Lung (tissue), 12 donors: ENCODE data around the gene OPN4. TPM values are rescaled to one million over a fixed set of nuclear protein-coding genes. Genes with fewer than 3 reads are reported as not detected.
A peak's percentile ranks its signal among the peaks of the same experiment; 100 is the strongest.

Source experiments
- ATAC-seq: fragments of 200-7000 bp; cut with Tn5 transposase; one replicate; pipeline ENCODE4 v1.9.1; 2020; ENCODE audit warnings: moderate number of reproducible peaks; ENCODE audit not compliant: insufficient read depth, low FRiP score
- DNase-seq, 3 donors: peaks; one replicate each; pipeline ENCODE4 v3.0.0-alpha.2; 2013 to 2017
- H3K27ac ChIP-seq, 2 donors: one replicate each; pipeline ENCODE4 v1.5.1; 2013; ENCODE audit warnings: mild to moderate bottlenecking in 2 of 2, moderate library complexity in 2 of 2, control low read depth in 1 of 2, inconsistent platforms in 1 of 2, low read depth in 1 of 2, low read length in 1 of 2
- H3K27me3 ChIP-seq, 3 donors: one replicate each; pipeline ENCODE4 v1.5.1; 2013; ENCODE audit warnings: low read length in 2 of 3; ENCODE audit not compliant: control insufficient read depth in 3 of 3, insufficient read depth in 3 of 3
- H3K36me3 ChIP-seq, 4 donors: one replicate each; pipeline ENCODE4 v1.5.1; 2013; ENCODE audit warnings: low read length in 4 of 4, mild to moderate bottlenecking in 1 of 4, moderate library complexity in 1 of 4; ENCODE audit not compliant: control insufficient read depth in 4 of 4, insufficient read depth in 4 of 4
- H3K4me1 ChIP-seq, 5 donors: one replicate each; pipeline ENCODE4 v1.5.1; 2013; ENCODE audit warnings: low read length in 5 of 5, mild to moderate bottlenecking in 2 of 5, moderate library complexity in 1 of 5; ENCODE audit not compliant: control insufficient read depth in 5 of 5, insufficient read depth in 5 of 5
- H3K4me3 ChIP-seq: one replicate; pipeline ENCODE4 v1.5.1; 2013; ENCODE audit warnings: mild to moderate bottlenecking, control low read depth, moderate library complexity
- H3K9ac ChIP-seq, 2 donors: one replicate each; pipeline ENCODE4 v1.5.1; 2013; ENCODE audit warnings: low read length in 2 of 2, control low read depth in 1 of 2; ENCODE audit not compliant: insufficient read depth in 1 of 2
- H3K9me3 ChIP-seq, 4 donors: one replicate each; pipeline ENCODE4 v1.5.1; 2013; ENCODE audit warnings: low read length in 3 of 4, mild to moderate bottlenecking in 1 of 4, moderate library complexity in 1 of 4; ENCODE audit not compliant: control insufficient read depth in 4 of 4, insufficient read depth in 3 of 4
- CTCF ChIP-seq: IDR thresholded peaks from 2 replicates; pipeline ENCODE4 v1.5.1; 2012; ENCODE audit warnings: mild to moderate bottlenecking; ENCODE audit errors: control extremely low read depth, extremely low read depth
- WGBS, 2 donors: extraction: QIAGEN DNeasy Blood & Tissue Kit; methylation state at CpG; one replicate each; pipeline ENCODE4 v1.1.7; 2013; 5-methylcytosine and 5-hydroxymethylcytosine counted together
- polyA plus RNA-seq, 2 donors: library from polyadenylated mRNA; stranded (reverse); fragments of 200-250 nt; gene quantifications; one replicate each; pipeline ENCODE4 v1.2.1, GENCODE V29; 2013
- total RNA-seq, 2 donors: library from RNA; depleted of rRNA in 1 of 2; stranded (reverse); fragments of >200 nt in 1 of 2; gene quantifications; one replicate each; pipeline ENCODE4 v1.2.1, GENCODE V29; 2014 to 2021
- donor health status: control.
- donor health status: control.
- donor health status: Bipolar disorder and iron deficiency.
- donor health status: healthy.
- donor health status: DM: yes; HTN: yes; CAD: no.

The OPN4 gene
- total and polyA plus RNA-seq, 4 donors: 0.12 TPM; not detected in 3

- Histone ChIP-seq H3K27ac (peak overlapping the region; percentile 93 to 95), H3K9me3 (no peaks in the 10 kb centered on the region), H3K4me1 (peaks cover 0 to 15% (median 4%) of the 10 kb centered on the region in 5 donors), H3K36me3 (no peaks in the 10 kb centered on the region), H3K27me3 (no peaks in the 10 kb centered on the region), H3K9ac (peak overlapping the region; percentile 53 to 74), H3K4me3 (no peak overlapping the region)
- ATAC-seq (no peak), DNase-seq (no peak)
- no peak for TF ChIP-seq CTCF
- WGBS, 2 donors: 55% methylated on average over 9 of the region's 9 CpGs
Observed at GRCh38 chr10:86712317-86712707, 58.0 kb downstream of the OPN4 start.

GRCh38 chr10:86715156-86715795, 60.9 kb downstream of the OPN4 start:
- peaks cover 0 to 15% (median 4%) of the 10 kb centered on the region in 5 donors for H3K4me1 ChIP-seq
- 68 to 75% methylated on average over 6 of the region's 6 CpGs for WGBS, 2 donors
- H3K27ac ChIP-seq: no peak overlapping the region
- ATAC-seq: no peak
- no peak overlapping the region for H3K9ac ChIP-seq
- no peaks in the 10 kb centered on the region for H3K9me3 ChIP-seq
- TF ChIP-seq CTCF: no peak
- DNase-seq: no peak
- H3K27me3 ChIP-seq: no peaks in the 10 kb centered on the region
- no peak overlapping the region for H3K4me3 ChIP-seq
- H3K36me3 ChIP-seq: no peaks in the 10 kb centered on the region

- 85 to 87% methylated on average over 5 of the region's 5 CpGs for WGBS, 2 donors
- no peak overlapping the region for H3K9ac ChIP-seq
- TF ChIP-seq CTCF: no peak
- DNase-seq (no peak), ATAC-seq (no peak)
- H3K4me3 ChIP-seq: no peak overlapping the region
- H3K27me3 ChIP-seq: no peaks in the 10 kb centered on the region
- no peaks in the 10 kb centered on the region for H3K9me3 ChIP-seq
- H3K27ac ChIP-seq: no peak overlapping the region
- peaks cover 0 to 12% (median 2%) of the 10 kb centered on the region in 5 donors for H3K4me1 ChIP-seq
- H3K36me3 ChIP-seq: no peaks in the 10 kb centered on the region
Observed at GRCh38 chr10:86715836-86716235, 61.5 kb downstream of the OPN4 start.

Other genes with a start within 250 kb of the OPN4 start
- gene WAPL, start 132.8 kb upstream of the OPN4 start, total RNA-seq: 10 to 100 TPM; 30.6 to 67.8 TPM
- 10 to 100 TPM; 15.0 to 17.3 TPM for gene WAPL, start 132.8 kb upstream of the OPN4 start, polyA plus RNA-seq
- gene LDB3, start 14.0 kb downstream of the OPN4 start, total RNA-seq: 1 to 10 TPM; 1.4 to 3.2 TPM
- 1 to 10 TPM in 1 of 2 donors, under 1 TPM in 1; 0.37 to 1.6 TPM for gene LDB3, start 14.0 kb downstream of the OPN4 start, polyA plus RNA-seq
- 10 to 100 TPM; 29.9 to 66.2 TPM for gene BMPR1A, start 102.1 kb downstream of the OPN4 start, total RNA-seq
- 1 to 10 TPM; 3.8 to 9.6 TPM for gene BMPR1A, start 102.1 kb downstream of the OPN4 start, polyA plus RNA-seq